Activated CD8-positive, alpha-beta T cell treated with anti-CD3 and anti-CD28 coated beads for 36 hours (primary cell): Measurements from ENCODE around the gene TPRG1. TPM values are rescaled to one million over a fixed set of nuclear protein-coding genes. Genes with fewer than 3 reads are reported as not detected.

ENCODE experiments used
- ATAC-seq: fragments of 200-7000 bp; cut with Tn5 transposase; one replicate; pipeline ENCODE4 v1.10.0; 2021; ENCODE audit warnings: mild to moderate bottlenecking, moderate library complexity
- CTCF ChIA-PET: fragments of 350-600 bp; sonication (Branson Sonifier 250); formaldehyde crosslinking; loops from one replicate; lab custom pipeline; 2021; ENCODE audit warnings: antibody characterized with exemption; lab: Charles Lee
- POLR2A ChIA-PET: fragments of 350-600 bp; sonication (Branson Sonifier 250); formaldehyde crosslinking; loops from one replicate; lab custom pipeline; 2021; ENCODE audit warnings: antibody characterized with exemption; lab: Charles Lee
- DNase-seq: peaks from one replicate; pipeline ENCODE4 v3.0.0-alpha.2; 2020
- H3K27ac Mint-ChIP-seq: one replicate; pipeline ENCODE4 v1.8.0; 2021; ENCODE audit warnings: mild to moderate bottlenecking, mixed read lengths
- H3K27me3 Mint-ChIP-seq: one replicate; pipeline ENCODE4 v1.8.0; 2021; ENCODE audit warnings: mixed read lengths
- H3K36me3 Mint-ChIP-seq: one replicate; pipeline ENCODE4 v1.8.0; 2021; ENCODE audit warnings: low read depth, mixed read lengths
- H3K4me1 Mint-ChIP-seq: one replicate; pipeline ENCODE4 v1.8.0; 2021; ENCODE audit warnings: low read depth, mixed read lengths
- H3K4me3 Mint-ChIP-seq: one replicate; pipeline ENCODE4 v1.8.0; 2021; ENCODE audit warnings: mild to moderate bottlenecking, moderate library complexity, mixed read lengths
- H3K9me3 Mint-ChIP-seq: one replicate; pipeline ENCODE4 v1.8.0; 2021; ENCODE audit warnings: mixed read lengths
- CTCF ChIP-seq: fragments of 200-600 bp; IDR thresholded peaks from one replicate; pipeline ENCODE4 v1.8.0; 2022; ENCODE audit warnings: antibody characterized with exemption, mild to moderate bottlenecking
- intact Hi-C: fragments of 100-400 bp; cut with micrococcal nuclease; formaldehyde crosslinking; loops from one replicate; pipeline ENCODE4 v1.10.0; 2022
- total RNA-seq, 2 experiments: library from RNA; stranded (reverse); gene quantifications; one replicate each; pipeline ENCODE4 v1.2.3, GENCODE V29; 2021

Gene TPRG1
- total RNA-seq, 2 experiments from 2014 or later = 2.5 to 3.0 TPM

- DNase-seq (no peak), ATAC-seq (no peak)
- Mint-ChIP-seq H3K27ac (no peak overlapping the region), H3K4me1 (peaks cover 3% of the 10 kb centered on the region), H3K4me3 (no peak overlapping the region), H3K27me3 (no peaks in the 10 kb centered on the region), H3K9me3 (no peaks in the 10 kb centered on the region), H3K36me3 (no peaks in the 10 kb centered on the region)
- TF ChIP-seq CTCF = no peak
- intact Hi-C loops = no loop called here
- CTCF ChIA-PET = no interaction called here
- POLR2A ChIA-PET = no interaction called here
These were observed 194.1 kb downstream of the TPRG1 start for GRCh38 chr3:189365609-189366564.

GRCh38 chr3:189368384-189368783 lies 196.6 kb downstream of the TPRG1 start:
- no peak overlapping the region for H3K27ac Mint-ChIP-seq
- TF ChIP-seq CTCF = no peak
- no peak for ATAC-seq
- H3K27me3 Mint-ChIP-seq = no peaks in the 10 kb centered on the region
- CTCF ChIA-PET = interaction anchor here (0.8 to 1.2 kb wide), 2 partner anchors 44 to 593 kb away, joined by 3 read pairs; no protein-coding TSS in a partner anchor
- intact Hi-C loops = no loop called here
- no peak overlapping the region for H3K4me3 Mint-ChIP-seq
- H3K4me1 Mint-ChIP-seq = peaks cover 3% of the 10 kb centered on the region
- no peaks in the 10 kb centered on the region for H3K36me3 Mint-ChIP-seq
- POLR2A ChIA-PET = no interaction called here
- H3K9me3 Mint-ChIP-seq = no peaks in the 10 kb centered on the region
- no peak for DNase-seq

- Mint-ChIP-seq H3K27ac (no peak overlapping the region), H3K4me1 (peaks cover 3% of the 10 kb centered on the region), H3K27me3 (no peaks in the 10 kb centered on the region), H3K9me3 (no peaks in the 10 kb centered on the region), H3K4me3 (no peak overlapping the region), H3K36me3 (no peaks in the 10 kb centered on the region)
- intact Hi-C loops = no loop called here
- POLR2A ChIA-PET = no interaction called here
- CTCF ChIA-PET = interaction anchor here (0.8 to 1.1 kb wide), 2 partner anchors 97 to 329 kb away, joined by 3 read pairs; no protein-coding TSS in a partner anchor
- ATAC-seq (no peak), DNase-seq (no peak)
- no peak for TF ChIP-seq CTCF
These were observed 197.9 kb downstream of the TPRG1 start for GRCh38 chr3:189369636-189370035.

GRCh38 chr3:189372243-189372642 lies 200.5 kb downstream of the TPRG1 start:
- DNase-seq = no peak
- Mint-ChIP-seq H3K36me3 (no peaks in the 10 kb centered on the region), H3K27me3 (no peaks in the 10 kb centered on the region), H3K9me3 (no peaks in the 10 kb centered on the region), H3K27ac (no peak overlapping the region), H3K4me3 (no peak overlapping the region), H3K4me1 (peaks cover 3% of the 10 kb centered on the region)
- ChIA-PET CTCF (interaction anchor here (0.9 to 1.4 kb wide), 3 partner anchors 11 to 589 kb away, joined by 3 read pairs; no protein-coding TSS in a partner anchor), POLR2A (interaction anchor here (0.8 kb wide), 1 partner anchor 20 kb away, joined by 4 read pairs; no protein-coding TSS in a partner anchor)
- ATAC-seq = no peak
- TF ChIP-seq CTCF = no peak
- intact Hi-C loops = no loop called here
